Right lung (tissue), 10 donors: ENCODE results near the gene SLC24A3. TPM values are rescaled to one million over a fixed set of nuclear protein-coding genes. Genes with fewer than 3 reads are reported as not detected.

Source experiments
- DNase-seq, 2 donors: peaks; one replicate each; pipeline ENCODE4 v3.0.0-alpha.2; 2013
- long read RNA-seq, 8 donors: transcript quantifications; one replicate each; lab custom pipeline, GENCODE V29; 2026
- polyA plus RNA-seq, 5 donors: library from polyadenylated mRNA; unstranded; fragments of 120-200 nt; gene quantifications; one replicate each; pipeline versions ENCODE4 v1.2.1 to v1.2.3, GENCODE V29; 2013; ENCODE audit warnings: inconsistent platforms in 1 of 5, low replicate concordance in 1 of 5; ENCODE audit not compliant: insufficient read length in 5 of 5, insufficient read depth in 1 of 5

Gene SLC24A3
- polyA plus RNA-seq: 1 to 10 TPM; 5.9 to 8.1 (median 6.8) TPM
- long read RNA-seq, donor 1: 0 reads
- long read RNA-seq, donor 2: 0 reads
- long read RNA-seq, donor 3: 0 reads
- long read RNA-seq, donor 4: 0 reads
- long read RNA-seq, donor 5: 0 reads
- long read RNA-seq, donor 6: 0 reads
- long read RNA-seq, donor 7: 0 reads
- long read RNA-seq, donor 8: 0 reads

DNA sequence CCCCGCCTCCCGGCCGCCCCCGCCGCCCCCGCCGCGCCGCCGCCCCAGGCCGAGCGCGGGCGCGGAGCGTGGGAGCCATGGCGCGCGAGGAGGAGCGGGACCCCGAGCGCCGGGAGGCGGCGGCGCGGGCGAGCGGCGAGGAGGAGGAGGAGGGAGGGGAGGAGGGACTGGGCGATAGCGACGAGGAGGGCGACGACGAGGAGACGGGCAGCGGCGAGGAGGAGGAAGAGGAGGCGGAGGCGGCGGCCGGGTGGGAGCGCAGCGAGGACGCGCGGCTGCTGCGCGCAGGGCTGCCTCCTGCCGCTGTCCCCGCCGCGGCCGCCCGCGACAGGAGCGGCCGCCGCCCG lies at the start of gene SLC24A3:
TSS of gene SLC24A3 (plus strand) at position 174 of the 347 bp plus-strand sequence.
- DNase-seq: peak; percentile 45 to 52

GRCh38 chr20:19170148-19170547 lies 42.3 kb upstream of the SLC24A3 start:
- DNase-seq: no peak

DNA sequence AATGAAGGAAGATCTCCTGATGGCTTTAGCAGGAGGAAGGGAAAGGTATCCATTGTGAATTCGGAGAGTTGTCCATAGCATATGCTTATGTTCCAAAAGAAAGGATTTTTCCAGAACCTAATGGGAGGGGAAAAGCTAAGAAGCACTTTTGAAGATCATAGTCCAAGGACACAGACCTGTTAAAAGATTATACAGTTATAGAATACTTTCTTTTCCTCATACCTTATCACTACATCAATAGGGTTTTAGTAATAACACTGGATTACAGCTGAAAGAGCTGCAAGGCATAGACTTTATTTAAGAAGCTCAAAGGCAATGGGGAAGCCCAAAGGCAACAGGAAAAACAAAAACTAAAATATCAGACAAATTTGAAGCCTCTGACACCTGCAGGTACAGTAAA lies 39.8 kb upstream of the SLC24A3 start:
- no peak for DNase-seq

- no peak for DNase-seq
Measured at GRCh38 chr20:19176470-19177052, 35.9 kb upstream of the SLC24A3 start.

DNA sequence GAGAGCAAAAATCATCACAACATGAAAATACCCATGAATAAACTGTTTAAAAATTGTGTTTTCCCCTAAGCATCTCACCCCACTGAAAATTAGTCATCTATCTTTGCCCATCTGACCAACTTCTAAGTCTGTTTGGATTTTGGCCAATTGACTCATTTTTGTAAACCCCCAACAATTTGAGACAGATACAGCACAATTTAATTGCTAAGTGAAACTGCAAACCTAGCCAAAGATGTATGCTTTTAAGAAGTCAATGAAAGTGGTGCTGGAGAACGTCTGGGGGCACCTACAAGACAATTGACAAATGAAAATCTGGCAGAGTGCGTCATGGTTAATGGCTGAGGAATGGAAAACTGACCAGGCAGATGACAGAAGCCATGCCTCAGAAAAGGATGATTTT lies 30.9 kb upstream of the SLC24A3 start:
- DNase-seq: no peak

- no peak for DNase-seq
Measured at GRCh38 chr20:19185083-19185482, 27.4 kb upstream of the SLC24A3 start.

DNA sequence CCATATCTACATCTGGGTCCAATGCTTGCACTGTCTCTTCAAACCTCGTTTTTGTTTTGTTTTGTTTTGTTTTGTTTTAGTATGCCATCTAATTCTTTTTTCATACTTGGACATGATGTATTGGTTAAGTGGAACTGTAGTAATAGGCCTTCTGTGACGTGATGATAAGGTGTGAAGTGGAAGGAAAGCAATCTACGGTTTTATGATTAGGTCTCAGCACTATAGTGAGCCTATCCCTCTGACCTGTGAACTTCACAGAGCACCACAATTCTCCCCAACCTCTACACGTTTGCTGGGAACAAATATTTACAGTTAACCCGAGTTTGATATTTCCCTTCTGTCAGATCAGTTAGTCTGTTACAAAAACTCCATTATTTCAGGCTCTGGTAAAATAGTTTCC lies 19.1 kb upstream of the SLC24A3 start:
- DNase-seq: no peak

DNA sequence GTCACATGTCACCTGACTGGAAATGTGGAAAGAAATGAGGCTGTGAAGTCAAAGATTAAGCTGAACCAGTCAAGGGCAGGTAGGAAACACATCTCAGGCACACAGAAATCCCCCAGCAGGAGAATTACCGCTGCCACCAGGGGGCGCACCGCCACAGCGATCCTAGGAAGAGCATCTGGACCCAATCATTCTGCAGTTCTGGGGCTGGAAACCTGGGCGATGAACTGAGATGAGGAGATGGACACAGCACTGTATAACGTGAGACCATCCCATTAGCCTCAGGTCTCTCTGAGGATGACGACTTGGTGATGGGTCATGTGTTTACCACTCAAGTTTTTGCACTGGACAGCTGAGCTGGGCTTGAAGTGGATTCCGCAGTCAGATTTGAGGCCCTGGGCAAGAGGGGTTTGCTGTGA lies 6.5 kb upstream of the SLC24A3 start:
- peak; percentile 32 to 64 for DNase-seq

DNA sequence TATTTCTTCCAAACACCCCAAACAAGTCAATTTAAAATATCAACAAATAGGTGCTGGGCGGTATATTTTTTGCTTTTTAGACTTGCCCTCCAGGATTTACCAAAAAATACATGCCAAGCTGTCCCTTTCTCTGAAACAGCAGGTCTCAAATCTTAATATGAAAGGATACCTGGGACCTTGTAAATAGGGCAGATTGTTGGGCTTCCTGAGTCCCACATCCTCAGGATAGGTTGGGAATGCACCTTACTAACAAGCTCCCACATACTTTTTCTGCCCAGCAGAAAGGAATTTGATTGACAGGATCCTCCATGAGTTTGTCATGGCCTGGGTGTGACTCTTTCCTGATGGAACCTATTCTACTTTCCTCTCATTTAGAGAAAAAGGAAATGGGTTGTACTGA lies 4.9 kb upstream of the SLC24A3 start:
- DNase-seq: no peak

DNA sequence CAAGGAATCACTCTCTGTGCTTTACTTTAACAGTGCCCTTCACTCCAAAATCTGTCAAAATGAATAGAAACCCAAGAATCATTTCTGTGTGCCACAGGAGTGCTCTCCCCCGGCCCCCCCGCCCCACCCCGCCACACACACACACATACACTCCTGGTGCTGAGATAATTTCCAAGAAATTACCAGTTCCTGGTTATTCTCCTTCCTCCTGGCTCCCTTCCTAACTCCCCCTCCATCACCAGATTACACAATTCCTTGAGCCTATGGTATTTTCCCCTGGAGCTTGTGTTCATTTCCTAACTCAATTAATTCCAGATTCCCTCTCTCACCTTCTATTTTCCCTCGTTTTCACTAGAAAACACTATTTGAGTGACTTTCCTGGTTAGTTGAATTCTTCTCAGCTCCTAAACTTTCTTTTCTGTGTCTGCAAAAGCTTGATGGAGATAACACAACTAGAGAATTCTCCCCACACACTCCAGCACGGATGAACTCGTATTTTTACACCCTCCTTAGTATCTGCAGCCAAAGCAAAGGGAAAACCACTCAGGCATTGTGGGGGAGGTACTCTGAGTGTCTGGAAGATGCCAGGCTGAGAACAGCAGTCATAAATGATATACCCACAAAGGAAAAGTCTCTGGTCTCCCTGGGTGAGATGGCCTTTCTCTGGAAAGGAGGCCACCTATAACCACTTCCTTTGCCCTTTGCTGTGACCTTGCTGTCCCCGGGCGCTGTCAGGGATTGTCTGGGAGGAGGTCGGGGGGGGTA lies 1.9 kb upstream of the SLC24A3 start:
- DNase-seq: peak in 1 of 2 donors; percentile 37

GRCh38 chr20:19211252-19211651 lies 1.2 kb upstream of the SLC24A3 start:
- no peak for DNase-seq

- DNase-seq: peak; percentile 68 to 70
Measured at GRCh38 chr20:19211661-19212468, 577 bp upstream of the SLC24A3 start.

DNA sequence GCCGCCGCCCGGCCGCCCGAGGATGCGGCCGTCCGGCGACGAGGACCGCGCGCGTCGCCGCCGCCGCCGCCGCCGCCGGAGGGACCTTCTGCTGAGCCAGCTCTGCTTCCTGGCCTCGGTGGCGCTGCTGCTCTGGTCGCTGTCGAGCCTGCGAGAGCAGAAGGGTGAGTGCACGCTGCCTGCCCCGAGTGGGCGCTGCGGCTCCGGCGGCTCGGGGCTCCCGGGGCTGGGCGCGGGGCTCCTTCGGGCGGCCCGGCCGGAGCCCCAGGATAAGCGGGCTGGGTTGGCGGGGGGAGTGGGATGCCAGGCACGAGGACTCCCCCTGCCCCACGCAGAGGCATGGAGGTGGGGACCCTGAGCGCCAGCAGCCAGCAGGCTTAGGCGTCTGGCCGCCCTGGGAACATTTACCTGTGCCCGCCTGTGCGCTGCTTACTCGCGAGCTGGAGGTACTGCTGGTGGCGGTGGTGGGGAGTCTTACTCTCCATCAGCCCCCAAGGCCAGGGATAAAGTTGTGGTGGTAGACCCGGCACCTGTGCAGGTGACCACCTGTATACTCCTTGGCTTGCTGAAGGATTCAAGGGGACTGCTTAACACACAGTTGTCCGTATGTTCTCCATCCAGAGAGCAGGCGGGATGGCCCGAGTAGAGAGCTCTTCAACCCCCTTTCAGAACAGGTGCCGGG lies 520 bp downstream of the SLC24A3 start:
- peak; percentile 73 to 75 for DNase-seq

DNA sequence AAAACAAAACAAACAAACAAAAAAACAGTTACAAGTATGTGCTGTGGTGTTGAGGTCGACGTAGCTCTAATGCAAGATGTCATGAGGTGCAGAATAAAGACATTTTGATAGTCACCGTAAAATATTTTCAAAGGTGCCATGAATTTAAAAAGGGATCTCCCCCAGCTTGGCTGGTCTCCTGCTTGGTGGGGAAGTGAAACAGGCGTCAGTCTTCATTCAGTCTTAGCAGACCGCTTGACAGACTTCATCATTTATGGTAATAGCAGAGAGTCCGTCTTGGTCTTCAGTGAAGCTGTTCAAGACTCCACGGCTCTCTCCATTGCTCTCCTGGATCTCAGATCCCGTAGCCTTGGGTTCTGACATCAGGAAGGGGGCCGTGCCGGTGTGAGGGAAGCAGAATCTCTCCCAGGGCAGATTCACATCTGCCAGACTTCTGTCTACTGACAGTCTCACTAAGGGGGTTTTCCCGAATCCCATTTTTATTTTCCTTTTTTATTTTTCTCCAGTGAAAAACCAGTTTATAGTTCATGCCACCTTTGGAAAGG lies 1.6 kb downstream of the SLC24A3 start:
- DNase-seq: no peak

- DNase-seq: no peak
Measured at GRCh38 chr20:19218411-19218810, 6.0 kb downstream of the SLC24A3 start.

DNA sequence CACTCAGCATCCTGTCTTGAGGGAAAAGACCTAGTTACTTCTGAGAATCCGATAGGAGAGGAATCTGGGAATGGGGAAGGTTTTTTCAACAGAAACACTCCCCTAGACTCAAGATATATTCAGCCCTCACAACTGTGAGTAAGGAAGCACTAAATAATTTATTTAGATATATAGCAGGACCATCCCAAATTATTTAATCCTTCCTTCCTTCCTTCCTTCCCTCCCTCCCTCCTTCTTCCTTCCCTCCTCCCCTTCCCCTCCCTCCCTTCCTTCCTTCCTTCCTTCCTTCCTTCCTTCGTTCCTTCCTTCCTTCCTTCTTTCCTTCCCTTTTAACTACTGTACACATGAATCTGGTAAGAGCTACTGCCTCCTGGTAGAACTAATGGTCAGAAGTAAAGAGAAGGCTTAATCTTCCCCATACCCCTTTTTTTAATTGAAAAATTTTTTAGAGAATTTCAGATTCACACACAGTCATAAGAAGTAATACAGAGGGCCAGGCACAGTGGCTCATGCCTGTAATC lies 10.1 kb downstream of the SLC24A3 start:
- no peak for DNase-seq

GRCh38 chr20:19223640-19224039 lies 11.2 kb downstream of the SLC24A3 start:
- DNase-seq: no peak

DNA sequence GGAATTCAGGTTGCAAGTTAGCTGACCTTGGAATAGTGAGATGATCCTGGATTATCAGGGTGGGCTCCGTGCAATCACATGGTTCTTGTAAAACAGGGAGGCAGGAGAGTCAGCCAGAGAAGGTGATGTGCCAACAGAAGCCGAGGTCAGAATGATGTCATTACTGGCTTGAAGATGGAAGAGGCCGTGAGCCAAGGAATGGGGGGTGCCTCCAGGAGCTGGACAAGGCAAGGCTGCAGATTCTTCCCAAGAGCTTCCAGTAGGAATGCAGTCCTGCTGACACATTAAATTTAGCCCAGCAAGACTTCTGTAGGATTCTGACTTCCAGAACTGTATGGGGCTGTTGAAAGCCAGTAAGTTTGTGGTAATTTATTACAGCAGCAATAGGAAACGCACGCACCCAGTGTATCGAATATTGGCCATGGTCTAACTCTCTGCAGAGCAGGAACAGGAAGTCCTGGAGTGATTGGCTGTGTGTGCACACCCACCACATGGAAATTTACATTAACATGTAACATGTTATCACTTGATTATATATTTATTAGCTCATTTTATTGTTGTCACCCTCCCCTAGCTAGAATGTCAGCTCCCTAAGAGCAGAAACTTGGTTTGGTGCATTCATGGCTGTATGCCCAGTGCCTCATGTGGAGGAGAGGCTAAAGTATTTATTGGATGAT lies 19.1 kb downstream of the SLC24A3 start:
- DNase-seq: no peak

DNA sequence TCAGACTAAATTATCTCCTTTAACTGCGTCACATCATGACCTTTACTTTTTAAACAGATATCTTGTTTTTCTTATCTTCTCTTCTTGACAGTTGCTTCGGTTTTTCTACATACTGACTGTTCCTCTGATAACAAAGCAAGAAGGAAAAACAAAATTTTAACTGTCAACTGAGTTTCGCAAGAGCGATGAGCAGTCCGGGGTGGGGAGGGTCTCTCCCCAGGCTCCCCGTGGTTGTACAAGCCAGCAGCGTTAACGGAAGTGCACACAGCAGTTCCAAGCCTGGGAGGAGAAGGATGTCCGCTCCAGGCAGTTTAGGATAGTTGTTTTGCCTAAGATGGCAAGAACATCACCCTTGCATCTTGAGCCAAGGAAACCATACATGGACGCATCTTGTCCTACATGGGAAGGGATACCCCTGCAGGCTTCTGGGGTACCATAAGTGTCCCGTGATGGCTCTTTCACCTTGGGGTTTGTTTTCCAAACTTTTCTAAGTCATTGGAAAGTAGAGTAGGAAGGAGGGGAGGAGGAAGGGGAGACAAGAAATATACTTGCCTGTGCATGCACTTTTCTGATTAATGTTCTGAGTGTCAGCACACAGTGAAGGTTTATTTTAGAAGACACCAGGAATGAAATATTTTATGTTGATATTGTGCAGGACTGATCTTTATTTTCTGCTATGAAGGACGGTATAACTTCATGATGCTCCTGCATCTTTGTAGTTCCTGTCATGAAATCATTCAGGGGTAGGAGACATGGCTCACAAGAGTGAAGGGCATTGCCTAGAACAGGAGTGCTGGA lies 20.8 kb downstream of the SLC24A3 start:
- peak in 1 of 2 donors; percentile 43 for DNase-seq
